HCT116 (cell line): ENCODE measurements around the gene NLRP6.

ENCODE experiments used
- ATF3 ChIP-seq: IDR thresholded peaks from 2 replicates; pipeline ENCODE4 v1.6.1; 2012
- CTCF ChIP-seq, 3 experiments: fragments of 200-600 bp in 1 of 3; sonication (generic) in 1 of 3; IDR thresholded peaks in 2 of 3; conservative IDR thresholded peaks in 1 of 3; 2 replicates each; pipeline ENCODE4 v1.5.1; 2012 to 2017; ENCODE audit warnings: low read depth in 2 of 3, low read length in 2 of 3, antibody characterized with exemption in 1 of 3, borderline replicate concordance in 1 of 3, control low read depth in 1 of 3, mild to moderate bottlenecking in 1 of 3, mixed read lengths in 1 of 3, mixed run types in 1 of 3, moderate library complexity in 1 of 3; ENCODE audit not compliant: insufficient read depth in 1 of 3
- EZH2 ChIP-seq: fragments of 200-600 bp; sonication (generic); IDR thresholded peaks from 2 replicates; pipeline ENCODE4 v1.6.1; 2017; ENCODE audit warnings: antibody characterized with exemption, mixed run types
- POLR2A ChIP-seq: IDR thresholded peaks from 2 replicates; pipeline ENCODE4 v1.7.0; 2011; ENCODE audit warnings: borderline replicate concordance; ENCODE audit not compliant: insufficient read depth, insufficient read length; ENCODE audit errors: extremely low read depth
- POLR2AphosphoS5 ChIP-seq: IDR thresholded peaks from 2 replicates; pipeline ENCODE4 v1.6.1; 2011; ENCODE audit warnings: mild to moderate bottlenecking, low read depth, low read length, moderate library complexity
- RAD21 ChIP-seq: IDR thresholded peaks from 2 replicates; pipeline ENCODE4 v1.6.1; 2012; ENCODE audit warnings: low read depth, mild to moderate bottlenecking
- SIN3A ChIP-seq: IDR thresholded peaks from 2 replicates; pipeline ENCODE4 v1.6.1; 2012; ENCODE audit warnings: low read depth
- SP1 ChIP-seq: IDR thresholded peaks from 2 replicates; pipeline ENCODE4 v1.6.1; 2012; ENCODE audit warnings: low read depth
- SRF ChIP-seq: IDR thresholded peaks from 2 replicates; pipeline ENCODE4 v1.6.1; 2012; ENCODE audit warnings: low read depth
- ZBTB33 ChIP-seq: IDR thresholded peaks from 2 replicates; pipeline ENCODE4 v1.6.1; 2011; ENCODE audit warnings: mild to moderate bottlenecking, low read length, moderate library complexity; ENCODE audit not compliant: insufficient replicate concordance; ENCODE audit errors: extremely low read depth
- ZFX ChIP-seq: fragments of 450-650 bp; IDR thresholded peaks from 2 replicates; pipeline ENCODE4 v1.6.1; 2017
- ZNF274 ChIP-seq: fragments of 200-500 bp; sonication (Bioruptor generic); IDR thresholded peaks from 2 replicates; pipeline ENCODE4 v1.6.1; 2014; ENCODE audit warnings: mild to moderate bottlenecking, low read depth, low read length, inconsistent platforms

- TF ChIP-seq CTCF (IDR thresholded peaks at IDR 0.05 in 2 of 3, conservative IDR thresholded peaks at IDR 0.05 in 1 of 3; ENCODE audit: borderline replicate concordance in 1 of 3, insufficient read depth in 1 of 3, low read depth in 2 of 3, low read length in 2 of 3) (no peak), EZH2 (no peak), ZFX (no peak), POLR2AphosphoS5 (no peak), SRF (no peak), ZNF274 (no peak), RAD21 (no peak), SP1 (no peak), ZBTB33 (no peak), POLR2A (no peak), SIN3A (no peak), ATF3 (no peak)
Measured at GRCh38 chr11:252666-253065, 25.5 kb upstream of the NLRP6 start.
